HepG2 (cell line): ENCODE measurements around the gene LRRC3. TPM values are rescaled to one million over a fixed set of nuclear protein-coding genes. Genes with fewer than 3 reads are reported as not detected.
A peak's percentile ranks its signal among the peaks of the same experiment; 100 is the strongest.

Experiments
- FOXP4 ChIP-seq: sonication (generic); formaldehyde crosslinking; IDR thresholded peaks from 2 replicates; pipeline ENCODE4 v1.4.0; 2020; ENCODE audit warnings: missing genetic modification reagents
- HDAC1 ChIP-seq: sonication (generic); formaldehyde crosslinking; IDR thresholded peaks from 2 replicates; pipeline ENCODE4 v1.5.1; 2020; ENCODE audit warnings: mild to moderate bottlenecking, missing genetic modification reagents
- HMGXB4 ChIP-seq, 2 experiments: sonication (generic) in 1 of 2; formaldehyde crosslinking in 1 of 2; IDR thresholded peaks; 2 replicates each; pipeline versions ENCODE4 v1.4.0 to v1.6.1; 2018 to 2020; ENCODE audit warnings: missing genetic modification reagents in 2 of 2, borderline replicate concordance in 1 of 2, low read depth in 1 of 2, mild to moderate bottlenecking in 1 of 2, missing biosample characterization in 1 of 2
- HNF4A ChIP-seq: sonication (generic); formaldehyde crosslinking; IDR thresholded peaks from 2 replicates; pipeline ENCODE4 v1.4.0; 2020; ENCODE audit warnings: missing genetic modification reagents
- MYC ChIP-seq: sonication (generic); formaldehyde crosslinking; IDR thresholded peaks from 2 replicates; pipeline ENCODE4 v1.9.0; 2021; ENCODE audit warnings: missing genetic modification reagents, borderline replicate concordance
- RAD21 ChIP-seq: fragments of 450-650 bp; formaldehyde crosslinking; IDR thresholded peaks from 2 replicates; pipeline ENCODE4 v1.5.0; 2020; ENCODE audit warnings: mild to moderate bottlenecking
- SETDB1 ChIP-seq: sonication (generic); formaldehyde crosslinking; IDR thresholded peaks from 2 replicates; pipeline ENCODE4 v1.5.1; 2020; ENCODE audit warnings: missing genetic modification reagents, mild to moderate bottlenecking, borderline replicate concordance
- TAF1 ChIP-seq: sonication (generic); formaldehyde crosslinking; IDR thresholded peaks from 2 replicates; pipeline ENCODE4 v1.4.0; 2020; ENCODE audit warnings: missing genetic modification reagents
- UBTF ChIP-seq: sonication (generic); formaldehyde crosslinking; IDR thresholded peaks from 2 replicates; pipeline ENCODE4 v1.4.0; 2020; ENCODE audit warnings: mild to moderate bottlenecking, missing genetic modification reagents
- ZBTB33 ChIP-seq: sonication (generic); formaldehyde crosslinking; IDR thresholded peaks from 2 replicates; pipeline ENCODE4 v1.4.0; 2020; ENCODE audit warnings: missing genetic modification reagents
- ZNF574 ChIP-seq: sonication (generic); formaldehyde crosslinking; IDR thresholded peaks from 2 replicates; pipeline ENCODE4 v1.4.0; 2020; ENCODE audit warnings: missing genetic modification reagents
- ZNF577 ChIP-seq: sonication (generic); formaldehyde crosslinking; IDR thresholded peaks from 2 replicates; pipeline ENCODE4 v1.4.0; 2020; ENCODE audit warnings: mild to moderate bottlenecking, low read depth, missing genetic modification reagents, borderline replicate concordance
- ZNF605 ChIP-seq: sonication (generic); formaldehyde crosslinking; IDR thresholded peaks from 2 replicates; pipeline ENCODE4 v1.8.0; 2022; ENCODE audit warnings: mild to moderate bottlenecking, missing genetic modification reagents
- ZNF713 ChIP-seq: sonication (generic); formaldehyde crosslinking; IDR thresholded peaks from 2 replicates; pipeline ENCODE4 v1.4.0; 2020; ENCODE audit warnings: mild to moderate bottlenecking, missing genetic modification reagents
- ZNF720 ChIP-seq: sonication (generic); formaldehyde crosslinking; IDR thresholded peaks from 2 replicates; pipeline ENCODE4 v1.4.0; 2020; ENCODE audit warnings: missing genetic modification reagents
- ZSCAN21 ChIP-seq: sonication (generic); formaldehyde crosslinking; IDR thresholded peaks from 2 replicates; pipeline ENCODE4 v1.8.0; 2022; ENCODE audit warnings: mild to moderate bottlenecking, missing genetic modification reagents, moderate library complexity, borderline replicate concordance
- ZSCAN30 ChIP-seq: sonication (generic); formaldehyde crosslinking; IDR thresholded peaks from 2 replicates; pipeline ENCODE4 v1.5.0; 2020; ENCODE audit warnings: mild to moderate bottlenecking, missing genetic modification reagents
- polyA plus RNA-seq, 8 experiments: library from polyadenylated mRNA; depleted of rRNA in 3 of 8; stranded (reverse) in 7 of 8; unstranded in 1 of 8; fragments of >200 nt; fragmentation: Illumina TruSeq in 4 of 8; extraction: Trizol in 4 of 8; gene quantifications; 2 replicates each; pipeline versions ENCODE4 v1.2.1 to v1.2.3, GENCODE V29; 2011 to 2016; ENCODE audit warnings: low read depth in 4 of 8, missing spikeins in 1 of 8, mixed read lengths in 1 of 8; ENCODE audit not compliant: insufficient read depth in 1 of 8
- total RNA-seq, 5 experiments: library from RNA; depleted of rRNA; stranded (reverse); fragments of >200 nt; fragmentation: Illumina TruSeq; extraction: Trizol; gene quantifications; 2 replicates each; pipeline ENCODE4 v1.2.3, GENCODE V29; 2016; ENCODE audit warnings: low read depth in 1 of 5

The LRRC3 gene
- total and polyA plus RNA-seq, 2 of the 13 experiments (the other 11 are each of a cell fraction or from before 2014, with no cell fraction given): 4.8 to 16.5 TPM

- TF ChIP-seq ZBTB33 (CRISPR knock-in tag): peak; percentile 70
- TF ChIP-seq MYC: peak; percentile 60; the same call in 1 of the 2 replicates
- peak; percentile 45; the same call in 1 of the 2 replicates for TF ChIP-seq ZNF574 (CRISPR knock-in tag)
- TF ChIP-seq HMGXB4 (CRISPR knock-in tag; IDR thresholded peaks at IDR 0.05; ENCODE audit: borderline replicate concordance in 1 of 2, low read depth in 1 of 2): peak; percentile 57 to 58; a peak in 2 of 4 replicates
- TF ChIP-seq ZNF713 (CRISPR knock-in tag): no peak
- peak; percentile 95 for TF ChIP-seq RAD21 (CRISPR knock-in tag)
- TF ChIP-seq ZNF720 (CRISPR knock-in tag): no peak
- 0 out of 2 replicates have a peak, but pooled peaks have one; percentile 13 for TF ChIP-seq FOXP4 (CRISPR knock-in tag)
- TF ChIP-seq ZNF605 (CRISPR knock-in tag): peak; percentile 87
- peak; percentile 7; the same call in 1 of the 2 replicates for TF ChIP-seq TAF1 (CRISPR knock-in tag)
- no peak for TF ChIP-seq ZSCAN30
- peak; percentile 66 for TF ChIP-seq UBTF (CRISPR knock-in tag)
- no peak for TF ChIP-seq SETDB1 (CRISPR knock-in tag)
- TF ChIP-seq ZSCAN21 (CRISPR knock-in tag): no peak
- peak; percentile 34; the same call in 1 of the 2 replicates for TF ChIP-seq HNF4A
- no peak for TF ChIP-seq HDAC1
- no peak for TF ChIP-seq ZNF577 (CRISPR knock-in tag)
Measured at GRCh38 chr21:44510508-44511218, 55.4 kb downstream of the LRRC3 start (continued).
